ENCODE data around the gene PARP4.

DNA sequence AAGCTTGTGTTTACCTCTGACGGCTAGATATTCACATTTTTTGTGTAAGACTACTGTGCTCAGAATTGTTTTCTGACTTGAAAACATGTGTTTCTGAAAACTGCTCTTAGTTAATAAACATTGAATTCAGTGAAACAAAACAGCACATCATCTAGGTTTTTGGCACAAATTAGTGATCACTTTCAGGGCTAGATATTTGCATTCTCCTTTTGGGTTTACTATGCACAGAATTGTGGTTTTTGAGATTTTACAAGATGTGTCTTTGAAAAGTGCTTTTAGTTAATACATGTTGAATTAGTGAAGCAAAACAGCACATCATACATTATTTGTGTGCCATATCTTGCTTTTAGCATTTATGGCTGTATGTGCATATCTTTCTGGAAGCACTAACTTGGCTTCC lies 8.2 kb upstream of the PARP4 start:
- TF ChIP-seq, protein P1, sequence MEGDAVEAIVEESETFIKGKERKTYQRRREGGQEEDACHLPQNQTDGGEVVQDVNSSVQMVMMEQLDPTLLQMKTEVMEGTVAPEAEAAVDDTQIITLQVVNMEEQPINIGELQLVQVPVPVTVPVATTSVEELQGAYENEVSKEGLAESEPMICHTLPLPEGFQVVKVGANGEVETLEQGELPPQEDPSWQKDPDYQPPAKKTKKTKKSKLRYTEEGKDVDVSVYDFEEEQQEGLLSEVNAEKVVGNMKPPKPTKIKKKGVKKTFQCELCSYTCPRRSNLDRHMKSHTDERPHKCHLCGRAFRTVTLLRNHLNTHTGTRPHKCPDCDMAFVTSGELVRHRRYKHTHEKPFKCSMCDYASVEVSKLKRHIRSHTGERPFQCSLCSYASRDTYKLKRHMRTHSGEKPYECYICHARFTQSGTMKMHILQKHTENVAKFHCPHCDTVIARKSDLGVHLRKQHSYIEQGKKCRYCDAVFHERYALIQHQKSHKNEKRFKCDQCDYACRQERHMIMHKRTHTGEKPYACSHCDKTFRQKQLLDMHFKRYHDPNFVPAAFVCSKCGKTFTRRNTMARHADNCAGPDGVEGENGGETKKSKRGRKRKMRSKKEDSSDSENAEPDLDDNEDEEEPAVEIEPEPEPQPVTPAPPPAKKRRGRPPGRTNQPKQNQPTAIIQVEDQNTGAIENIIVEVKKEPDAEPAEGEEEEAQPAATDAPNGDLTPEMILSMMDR (IDR thresholded peaks at IDR 0.05): no peak
- no peak for TF ChIP-seq POLR2A (IDR thresholded peaks at IDR 0.05)

Data from adrenal gland (tissue), 5 donors.